HG03108 (cell line): ENCODE results near the gene MBOAT1.
"Not testable (repeated sequence)": the region's sequence is repeated elsewhere in the genome, so short reads cannot be mapped to it uniquely, and the experiment has no call there.

Experiments used
- ATAC-seq: cut with Tn5 transposase; IDR thresholded peaks from one replicate; pipeline ENCODE4 v1.9.1; 2021; ENCODE audit warnings: moderate library complexity; ENCODE audit not compliant: unreplicated experiment

The MBOAT1 gene

DNA sequence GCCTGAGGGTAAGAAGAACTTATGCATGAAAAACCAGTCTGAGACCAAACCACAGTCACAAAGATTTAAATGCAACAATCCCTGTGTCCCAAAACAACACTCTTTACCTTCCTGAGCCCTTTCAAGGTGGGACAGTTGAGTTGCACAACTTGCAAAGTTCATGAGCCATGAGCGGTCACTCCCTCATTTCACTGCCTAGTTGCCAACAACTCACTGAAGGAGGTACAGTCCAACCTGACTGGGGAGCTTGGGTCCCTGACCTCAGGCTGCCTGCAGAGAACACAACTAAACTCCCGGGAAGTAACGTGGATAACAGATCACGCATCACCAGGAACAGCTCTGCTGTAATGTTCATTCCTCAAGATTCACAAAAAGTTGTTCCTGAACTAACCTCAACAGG lies 69.4 kb downstream of the MBOAT1 start:
- no peak for ATAC-seq

DNA sequence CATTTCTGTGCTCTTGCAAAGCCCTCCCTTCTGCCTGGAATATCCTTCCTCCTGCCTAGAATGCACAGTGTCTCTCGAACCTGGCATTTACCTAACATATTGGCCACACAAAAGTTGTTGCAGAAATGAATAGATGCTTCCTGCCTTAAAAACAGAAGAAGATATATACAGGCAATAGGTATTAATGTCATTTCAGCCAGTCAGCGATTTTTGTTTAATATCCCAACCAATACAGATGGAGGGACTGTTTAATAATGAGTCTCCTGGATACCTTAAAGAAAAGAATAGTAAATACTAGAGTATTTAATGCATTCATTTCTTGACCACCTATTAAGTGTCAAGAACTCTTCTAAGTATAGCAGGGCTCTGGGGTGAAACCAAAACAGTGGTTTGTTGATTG lies 70.3 kb downstream of the MBOAT1 start:
- ATAC-seq = no peak

DNA sequence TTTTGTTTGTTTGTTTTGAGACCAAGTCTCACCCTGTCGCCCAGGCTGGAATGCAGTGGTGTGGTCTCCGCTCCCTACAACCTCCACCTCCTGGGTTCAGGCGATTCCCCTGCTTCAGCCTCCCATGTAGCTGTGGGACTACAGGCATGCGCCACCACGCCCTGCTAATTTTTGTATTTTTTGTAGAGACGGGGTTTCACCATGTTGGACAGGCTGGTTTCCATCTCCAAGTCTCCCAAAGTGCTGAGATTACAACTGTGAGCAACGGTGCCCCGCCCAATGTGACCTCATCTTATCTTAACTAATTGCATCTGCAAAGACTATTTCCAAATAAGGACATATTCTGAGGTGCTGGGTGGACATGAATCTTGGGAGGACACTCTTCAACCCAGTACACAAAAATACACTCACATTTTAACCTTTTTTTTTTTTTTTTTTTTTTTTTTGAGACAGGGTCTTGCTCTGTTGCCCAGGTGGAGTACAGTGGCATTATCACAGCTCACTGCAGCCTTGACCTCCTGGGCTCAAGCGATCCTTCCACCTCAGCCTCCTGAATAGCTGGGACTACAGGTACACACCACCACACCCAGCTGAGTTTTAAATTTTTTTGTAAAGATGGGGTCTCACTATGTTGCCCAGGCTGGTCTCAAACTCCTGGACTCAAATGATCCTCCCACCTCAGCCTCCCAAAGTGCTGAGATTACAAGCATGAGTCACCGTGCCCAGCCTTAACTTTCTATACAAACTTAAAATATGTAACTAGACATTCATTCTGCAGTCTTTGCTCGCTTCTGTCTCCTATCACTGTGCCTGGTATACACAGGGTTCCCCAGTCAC lies 72.9 kb downstream of the MBOAT1 start:
- ATAC-seq = not testable (repeated sequence)

DNA sequence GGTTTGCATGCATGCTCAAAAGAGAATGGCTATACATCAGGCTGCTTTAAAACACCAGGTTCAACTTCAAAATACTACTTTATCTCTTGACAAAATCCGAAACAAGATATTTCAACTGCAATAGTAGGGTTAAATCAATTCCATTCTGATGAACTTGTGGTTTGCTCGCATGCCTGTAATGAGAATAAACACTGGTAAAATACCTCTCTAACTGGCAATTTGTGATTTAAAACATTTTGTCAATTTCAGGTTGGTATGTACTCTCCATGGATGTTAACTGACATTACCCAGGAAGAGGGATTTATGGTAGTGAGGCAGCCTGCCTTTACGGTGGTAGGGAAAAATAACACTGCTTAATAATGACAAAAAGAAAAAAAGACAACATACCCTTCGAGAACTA lies 74.4 kb downstream of the MBOAT1 start:
- ATAC-seq = no peak

DNA sequence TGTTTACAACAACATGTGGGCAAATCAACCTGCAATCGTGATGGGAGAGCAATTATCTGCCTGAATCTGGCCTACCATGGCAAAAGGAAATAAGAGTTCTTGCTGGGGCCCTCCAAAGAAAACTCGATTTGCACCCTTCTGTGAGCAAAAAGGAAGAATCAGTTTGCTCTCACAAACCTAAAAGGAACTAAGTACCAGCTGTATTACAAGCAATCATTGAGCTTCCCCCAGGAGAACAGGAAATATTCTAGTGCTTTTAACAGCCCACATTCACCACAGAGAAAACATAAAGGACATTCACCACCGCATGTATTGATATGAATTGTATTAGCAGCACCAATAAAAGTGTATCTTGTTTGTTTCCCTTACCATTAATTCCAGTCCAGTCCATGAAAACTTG lies 75.0 kb downstream of the MBOAT1 start:
- no peak for ATAC-seq

DNA sequence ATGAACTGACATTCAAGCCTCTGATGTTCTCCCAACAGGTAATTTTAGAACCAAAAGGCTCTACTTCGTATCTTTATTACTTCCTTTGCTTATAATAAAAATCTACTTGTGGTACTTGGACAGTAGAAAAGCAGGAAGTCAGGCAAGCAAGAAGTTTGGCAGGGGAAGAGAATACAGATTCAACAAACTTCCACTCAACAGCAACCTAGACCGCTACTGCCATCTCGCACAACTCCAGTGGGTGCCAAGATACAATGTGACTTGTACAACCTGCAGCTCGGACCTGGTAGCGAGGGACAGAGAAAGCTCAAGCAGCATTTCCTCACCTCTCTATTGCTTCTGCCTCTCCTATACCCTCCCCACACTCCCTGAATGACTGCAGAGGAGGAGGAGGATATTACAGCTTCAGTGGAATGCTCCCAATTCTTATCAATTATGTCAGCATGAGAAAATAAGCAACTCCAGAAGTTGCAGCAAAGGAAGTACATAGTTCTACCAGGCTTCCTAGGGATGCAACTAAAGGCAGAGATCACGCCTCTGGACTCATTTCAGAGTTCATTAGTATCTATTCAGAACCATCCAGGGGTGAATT lies 76.5 kb downstream of the MBOAT1 start:
- ATAC-seq = no peak

DNA sequence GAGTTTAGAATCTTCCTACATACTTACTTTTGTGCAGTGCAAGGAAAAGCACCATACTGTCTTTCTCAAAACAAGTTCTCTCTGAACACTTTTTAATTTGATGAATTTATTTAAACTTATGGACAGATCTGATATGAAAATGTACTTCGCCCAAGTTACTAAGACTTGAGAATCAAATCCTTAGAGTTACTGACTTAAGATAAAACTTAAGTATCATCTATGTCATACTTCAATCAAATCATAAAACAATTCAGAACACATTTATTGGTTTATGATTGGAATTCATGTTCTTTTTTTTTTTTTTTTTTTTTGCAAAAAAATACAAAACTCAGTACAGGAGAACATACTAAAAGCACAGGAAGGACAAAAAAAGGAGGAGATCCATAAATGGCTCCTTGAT lies 77.7 kb downstream of the MBOAT1 start:
- ATAC-seq = no peak

DNA sequence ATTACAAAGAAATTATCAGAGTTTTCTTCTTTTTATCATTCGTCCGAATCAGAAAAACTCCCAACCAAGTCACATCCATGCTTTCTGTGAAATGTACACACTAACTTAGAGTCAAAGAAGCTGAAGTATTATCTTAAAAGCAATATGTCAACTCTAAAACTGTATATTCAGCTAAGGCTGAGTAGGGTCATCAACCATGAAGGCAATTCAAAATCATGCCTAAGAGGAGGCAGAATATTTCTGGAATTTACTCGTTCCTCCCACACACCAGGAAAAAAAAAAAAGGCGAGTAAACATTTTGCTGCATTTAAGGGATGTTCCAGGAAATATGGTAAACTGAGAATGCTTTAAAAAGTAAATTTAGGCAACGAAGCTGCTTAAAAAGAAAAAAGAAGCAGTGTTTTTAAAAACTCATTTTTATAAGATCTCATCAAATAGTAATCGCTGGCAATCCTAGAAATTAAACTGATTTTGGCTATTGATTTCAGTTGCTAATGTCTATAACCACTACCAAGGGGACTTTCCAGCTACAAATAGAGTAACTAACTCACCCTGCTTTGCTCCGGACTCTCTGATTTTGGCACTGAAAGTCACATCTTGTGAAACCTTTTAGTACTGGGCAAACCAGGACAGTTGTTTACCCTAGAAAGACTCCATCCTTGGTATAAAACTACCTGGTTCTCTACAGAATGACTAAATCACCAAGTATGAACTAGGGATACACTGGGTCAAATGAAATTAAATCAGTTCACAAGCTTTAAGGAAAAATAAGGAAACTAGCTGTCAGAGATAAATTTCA lies 82.8 kb downstream of the MBOAT1 start:
- no peak for ATAC-seq

DNA sequence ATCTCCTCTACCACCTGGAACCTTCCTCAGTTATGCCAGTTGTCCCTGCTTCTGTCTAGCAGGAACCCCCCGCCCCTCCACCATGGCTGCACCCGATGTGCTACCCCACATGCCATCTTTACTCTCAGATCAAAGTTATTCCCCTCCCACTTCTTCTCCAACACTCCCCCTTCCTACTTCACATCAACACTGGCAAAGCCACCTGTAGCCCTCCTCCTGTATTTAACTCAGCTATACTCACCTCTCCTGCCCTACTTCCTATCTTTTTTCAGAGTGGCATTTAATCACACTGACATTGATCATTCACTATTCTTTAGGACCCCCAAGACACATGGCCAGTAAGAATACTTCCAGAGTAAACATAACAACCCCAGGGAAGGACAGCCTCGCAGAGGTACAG lies 84.3 kb downstream of the MBOAT1 start:
- no peak for ATAC-seq

DNA sequence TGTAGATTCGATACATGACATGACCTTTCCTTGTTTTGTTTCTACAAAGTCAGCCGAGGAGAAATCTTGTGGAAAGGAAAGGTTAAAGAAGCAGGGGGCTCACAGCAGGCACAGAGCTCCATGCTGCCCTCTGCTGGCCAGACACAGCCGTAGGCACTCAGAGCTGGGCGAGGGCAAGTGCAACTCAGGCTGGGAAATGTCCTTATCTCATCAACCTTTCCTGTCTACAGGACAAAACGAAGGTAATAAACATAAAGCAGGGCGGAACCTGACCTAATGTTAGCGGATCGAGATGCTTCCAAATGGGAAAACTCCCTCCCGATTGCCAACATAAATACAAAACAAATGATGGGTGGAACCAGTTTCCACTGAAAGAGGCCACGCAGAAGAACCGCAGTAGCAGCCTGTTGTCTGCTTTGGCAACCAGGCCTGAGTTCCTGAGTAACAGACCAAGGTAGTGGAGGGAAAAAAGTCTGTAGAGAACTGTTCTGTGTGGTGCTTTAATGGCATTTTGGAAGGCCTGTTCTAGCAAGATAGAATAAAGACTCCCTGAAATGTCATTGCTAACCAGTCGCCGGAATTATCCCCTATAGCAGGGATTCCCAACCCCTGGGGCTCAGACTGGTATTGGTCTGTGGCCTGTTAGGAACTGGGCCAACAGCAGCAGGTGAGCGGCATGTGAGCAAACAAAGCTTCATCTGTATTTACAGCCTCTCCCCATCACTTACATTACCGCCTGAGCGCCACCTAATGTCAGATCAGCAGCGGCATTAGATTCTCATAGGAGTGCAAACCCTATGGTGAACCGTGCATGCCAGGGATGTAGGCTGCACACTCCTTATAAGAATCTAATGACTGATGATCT lies 85.2 kb downstream of the MBOAT1 start:
- no peak for ATAC-seq

DNA sequence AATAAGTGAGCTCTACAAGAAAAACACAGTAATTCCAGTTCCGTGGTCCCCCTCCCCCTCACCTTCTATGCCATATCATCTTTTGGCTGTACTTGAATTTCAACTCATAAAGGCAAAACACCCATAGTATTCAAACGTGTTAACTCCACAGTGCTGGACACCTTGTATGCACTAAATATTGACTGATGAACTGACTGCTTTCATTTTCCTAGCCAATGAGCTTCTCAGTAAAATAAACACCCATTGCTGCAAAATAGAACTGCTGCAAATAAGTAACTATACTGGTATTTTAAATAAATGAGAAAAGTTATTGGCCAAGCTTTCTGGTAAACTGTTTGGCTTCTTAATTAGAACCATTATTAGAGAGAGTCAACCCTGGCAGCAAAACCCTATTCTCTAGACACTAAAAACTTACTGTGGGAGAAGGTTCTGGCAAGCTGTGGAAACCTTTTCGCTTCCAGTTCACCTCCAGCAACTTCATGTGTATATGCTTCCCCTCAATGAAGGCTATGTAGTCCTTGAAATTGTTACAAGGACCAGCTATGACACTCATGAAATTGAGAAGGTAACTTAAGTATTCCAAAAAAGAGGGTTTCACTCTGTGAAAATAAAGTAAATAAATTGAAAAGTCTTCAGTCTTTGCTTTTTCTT lies 86.0 kb downstream of the MBOAT1 start:
- ATAC-seq = no peak

DNA sequence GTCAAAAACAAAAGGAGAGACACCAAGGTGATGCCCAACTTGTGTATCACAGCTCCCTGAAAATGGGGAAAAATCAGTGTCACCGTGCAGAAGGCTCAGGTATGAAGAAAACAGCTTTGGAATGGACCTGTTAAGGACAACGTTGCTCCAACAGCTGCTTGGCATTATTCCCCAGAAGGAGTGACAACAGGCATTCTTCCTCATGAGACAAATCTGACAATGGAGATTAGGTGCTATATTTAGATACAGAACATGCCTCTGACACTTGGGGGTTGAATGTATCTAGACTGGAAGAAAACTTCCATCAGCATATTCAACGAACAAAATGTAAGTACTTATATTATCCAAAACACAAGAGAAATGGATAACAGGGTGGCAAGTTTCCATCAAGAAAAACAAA lies 87.7 kb downstream of the MBOAT1 start:
- ATAC-seq = no peak

DNA sequence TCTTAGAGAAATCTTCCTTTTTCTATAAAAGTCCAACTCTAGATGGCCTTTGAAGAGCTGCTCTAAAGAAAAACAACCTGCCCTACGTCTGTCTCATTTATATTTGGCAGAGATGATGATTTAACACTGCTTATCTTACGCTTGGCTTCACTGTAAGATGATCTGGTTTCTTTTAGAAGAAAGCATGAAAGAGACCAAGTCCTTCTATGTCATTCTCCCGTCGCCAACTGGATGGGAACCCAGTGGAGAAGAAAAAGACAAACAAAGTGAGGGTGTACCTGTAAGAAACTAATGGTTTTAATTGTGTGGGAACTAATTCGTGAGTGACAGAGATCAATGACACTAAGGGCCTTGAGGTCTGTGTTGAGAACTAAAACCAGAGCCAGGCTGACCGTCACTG lies 92.8 kb downstream of the MBOAT1 start:
- ATAC-seq = no peak

DNA sequence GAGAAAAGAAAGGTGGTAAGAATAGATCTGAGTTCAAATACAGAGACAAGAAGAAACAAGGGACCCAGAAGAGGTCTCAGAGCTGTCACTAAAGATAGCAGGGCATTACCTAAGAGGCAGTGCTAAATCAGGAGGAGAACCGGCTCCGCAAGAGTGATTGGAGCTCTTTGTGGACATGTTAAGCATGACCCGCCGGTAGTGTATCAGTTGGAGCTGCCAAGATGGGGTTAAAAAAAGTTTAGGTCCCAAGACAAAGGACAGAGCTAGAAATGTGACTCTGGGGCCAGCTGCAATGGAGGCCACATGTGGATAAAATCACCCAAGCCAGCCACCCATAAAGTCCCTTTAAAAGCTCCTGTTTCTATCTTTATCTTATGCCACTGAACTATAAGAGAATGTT lies 93.4 kb downstream of the MBOAT1 start:
- ATAC-seq = no peak

DNA sequence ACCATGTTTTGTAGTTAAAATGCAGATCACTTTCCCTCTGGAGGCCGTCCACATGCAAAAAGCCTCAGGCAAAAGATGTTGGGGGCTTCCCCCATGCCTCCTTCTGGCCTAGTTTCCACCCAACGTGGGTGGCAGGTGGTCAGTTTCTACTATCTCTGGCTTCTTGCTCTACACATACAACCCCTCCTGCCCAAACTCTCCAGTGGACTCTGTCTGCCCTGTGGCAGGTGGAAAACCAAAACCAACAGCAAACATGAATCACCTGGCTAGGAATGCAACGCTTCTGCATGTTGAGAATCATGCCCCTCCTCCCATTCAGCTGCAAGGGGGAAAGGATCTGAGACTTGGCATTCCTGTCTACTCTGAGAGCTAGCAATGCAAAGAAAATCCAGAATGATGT lies 94.8 kb downstream of the MBOAT1 start:
- peak; percentile 67 for ATAC-seq

DNA sequence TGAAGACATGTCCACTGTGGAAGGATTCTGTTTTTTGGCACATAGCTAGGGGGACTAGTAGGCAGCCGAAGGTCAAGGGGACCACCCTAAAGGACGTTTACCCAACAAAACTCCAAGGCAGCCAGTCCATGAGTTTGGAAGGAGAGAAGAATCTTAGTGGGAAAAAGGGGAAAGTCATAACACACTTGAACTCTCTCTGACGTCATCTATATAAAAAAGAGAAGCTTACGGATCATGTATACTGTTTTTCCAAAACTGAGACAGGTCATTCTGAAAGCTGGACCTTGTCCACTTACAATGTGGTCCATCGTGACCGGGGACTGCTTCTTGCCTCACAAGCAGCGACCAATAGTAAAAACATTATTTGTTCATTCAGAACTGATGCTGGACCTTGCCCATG lies 95.5 kb downstream of the MBOAT1 start:
- ATAC-seq = no peak

DNA sequence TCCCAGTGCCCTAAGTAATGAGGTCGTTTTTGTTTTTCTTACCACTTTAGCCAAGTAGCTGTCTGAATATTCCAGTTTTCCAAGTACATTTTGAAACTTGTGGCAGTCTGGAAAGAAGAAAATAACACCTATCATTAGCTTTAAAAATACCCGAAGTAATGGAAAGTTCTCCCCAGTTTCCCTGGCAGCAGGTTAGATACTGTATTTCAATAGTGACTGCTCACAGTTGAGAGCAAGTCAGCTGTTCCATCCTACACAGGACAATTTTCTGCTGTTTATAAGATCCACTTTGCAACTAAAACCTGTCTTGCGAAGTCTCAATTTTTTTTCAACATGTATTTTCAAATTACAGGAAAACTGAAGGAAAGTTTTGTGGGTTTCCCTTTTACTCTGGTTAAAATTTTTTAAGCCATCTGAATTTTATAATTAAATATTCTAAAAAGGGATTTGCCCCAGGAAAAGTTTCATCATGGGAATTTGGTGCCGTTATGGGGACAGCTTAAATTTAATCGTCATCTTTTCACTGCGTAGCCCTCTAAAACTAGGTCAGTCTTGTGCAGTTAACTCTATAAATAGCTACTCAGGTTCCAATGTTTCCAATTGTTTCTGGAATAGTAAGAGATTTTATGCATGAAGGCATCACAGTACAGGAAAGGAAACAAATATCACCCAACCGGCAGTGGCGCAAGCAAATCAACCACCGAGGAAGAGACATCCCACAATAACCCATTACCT lies 96.9 kb downstream of the MBOAT1 start:
- ATAC-seq = no peak

DNA sequence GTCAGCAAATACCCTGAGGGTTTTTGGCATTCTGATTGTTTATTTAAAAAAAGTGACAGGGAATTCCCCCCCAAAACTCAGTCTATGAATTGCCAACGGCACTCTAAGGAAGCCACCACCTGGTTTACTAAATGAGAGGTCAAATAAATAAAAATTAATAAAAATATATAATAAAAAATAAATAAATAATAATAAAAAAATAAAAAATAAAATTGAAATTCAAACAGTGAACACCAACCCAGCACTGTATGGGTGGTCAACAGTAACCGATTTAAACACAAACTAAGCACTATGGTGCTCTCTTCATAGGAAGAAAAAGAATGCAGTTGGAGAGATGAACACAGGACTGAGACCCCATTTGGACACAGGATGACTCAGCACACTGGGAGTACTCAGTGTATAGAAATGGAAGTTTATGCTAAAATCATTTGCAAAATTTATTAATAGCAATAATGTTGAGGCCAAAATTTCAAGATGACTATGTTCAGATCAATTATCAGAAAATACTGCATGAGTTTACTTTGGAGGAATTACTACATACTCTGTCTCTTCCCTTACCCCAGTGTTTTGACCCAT lies 98.5 kb downstream of the MBOAT1 start:
- ATAC-seq = no peak

DNA sequence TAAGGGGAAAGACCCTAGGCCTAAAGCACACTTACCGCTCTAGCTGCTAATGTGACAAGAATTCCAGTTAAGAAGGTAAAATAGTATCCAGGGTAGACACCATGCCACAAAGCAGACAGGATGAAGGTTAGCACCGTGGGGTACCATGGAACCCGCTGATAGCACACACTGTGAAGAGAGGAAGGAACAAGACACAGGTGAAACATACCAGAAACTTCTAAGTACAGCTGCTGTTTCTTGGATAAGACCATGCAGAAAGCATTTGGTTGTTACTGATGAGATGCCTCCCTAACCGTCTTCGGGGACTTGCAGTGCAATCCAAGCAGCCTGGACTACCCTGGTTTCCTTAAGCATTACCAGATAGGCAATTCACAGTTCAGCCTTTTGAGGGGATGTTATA lies 99.4 kb downstream of the MBOAT1 start:
- ATAC-seq = no peak

DNA sequence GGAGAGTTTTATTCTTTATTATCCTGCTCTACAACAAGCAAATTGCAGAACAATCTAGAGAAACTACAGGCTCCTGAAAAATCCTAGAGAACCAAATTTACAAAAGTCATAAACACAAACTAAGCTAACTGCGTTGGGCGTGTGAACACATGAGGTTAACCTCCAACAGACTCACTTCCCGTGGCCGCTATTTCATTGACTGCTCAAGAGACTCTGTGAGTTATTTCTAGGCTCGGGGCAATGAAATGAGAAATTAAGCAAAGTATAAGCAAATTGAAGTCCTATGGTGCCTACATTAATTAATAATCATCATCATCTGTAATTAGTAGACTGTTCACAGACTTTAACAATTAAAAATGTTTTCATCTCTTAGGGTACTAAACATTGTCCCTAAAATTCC lies 100.0 kb downstream of the MBOAT1 start:
- no peak for ATAC-seq
